CD14-positive monocyte (primary cell): ENCODE data around the gene RCN2. TPM values are rescaled to one million over a fixed set of nuclear protein-coding genes. Genes with fewer than 3 reads are reported as not detected.

Experiments
- DNase-seq, 3 donors: peaks; one replicate each; pipeline ENCODE4 v3.0.0-alpha.2; 2011 to 2022
- H2AFZ ChIP-seq: 2 replicates; pipeline ENCODE4 v1.6.0; 2012; ENCODE audit warnings: mild to moderate bottlenecking, low read depth, low read length, inconsistent platforms; ENCODE audit not compliant: insufficient read depth, poor library complexity, severe bottlenecking
- H3K27ac ChIP-seq, 2 donors: 1 replicate in 1 of 2; 2 replicates in 1 of 2; pipeline ENCODE4 v1.5.1; 2012 to 2013; ENCODE audit warnings: low read length in 2 of 2, control low read depth in 1 of 2, inconsistent platforms in 1 of 2, low read depth in 1 of 2, mild to moderate bottlenecking in 1 of 2
- H3K27me3 ChIP-seq, 2 donors: one replicate each; pipeline versions ENCODE4 v1.6.0 to v1.6.1; 2011 to 2013; ENCODE audit warnings: low read length in 2 of 2; ENCODE audit not compliant: control insufficient read depth in 2 of 2, insufficient read depth in 2 of 2
- H3K36me3 ChIP-seq, 2 donors: replicated peaks in 1 of 2; 1 replicate in 1 of 2; 2 replicates in 1 of 2; pipeline versions ENCODE4 v1.5.1 to v1.6.1; 2012 to 2013; ENCODE audit warnings: low read length in 2 of 2, control low read depth in 1 of 2, inconsistent platforms in 1 of 2, mild to moderate bottlenecking in 1 of 2; ENCODE audit not compliant: insufficient read depth in 2 of 2, control insufficient read depth in 1 of 2
- H3K4me1 ChIP-seq, 2 donors: 1 replicate in 1 of 2; 2 replicates in 1 of 2; pipeline versions ENCODE4 v1.5.1 to v1.6.1; 2012 to 2013; ENCODE audit warnings: low read length in 2 of 2, control low read depth in 1 of 2, inconsistent platforms in 1 of 2, mild to moderate bottlenecking in 1 of 2, moderate library complexity in 1 of 2; ENCODE audit not compliant: insufficient read depth in 2 of 2, control insufficient read depth in 1 of 2
- H3K4me2 ChIP-seq: replicated peaks from 2 replicates; pipeline ENCODE3; 2012; ENCODE audit warnings: low read length, moderate library complexity, mild to moderate bottlenecking; ENCODE audit not compliant: poor library complexity, severe bottlenecking; ENCODE audit errors: extremely low read depth
- H3K4me3 ChIP-seq, 3 experiments: fragments of 200-600 bp in 1 of 3; sonication (generic) in 1 of 3; replicated peaks in 1 of 3; 1 replicate in 2 of 3; 2 replicates in 1 of 3; pipeline ENCODE4 v1.5.1; 2011 to 2013; ENCODE audit warnings: low read length in 3 of 3, mild to moderate bottlenecking in 3 of 3, control low read depth in 2 of 3, low read depth in 2 of 3, inconsistent platforms in 1 of 3, moderate library complexity in 1 of 3
- H3K79me2 ChIP-seq: 2 replicates; pipeline ENCODE4 v1.6.0; 2012; ENCODE audit warnings: mild to moderate bottlenecking, control low read depth, inconsistent platforms, low read length, moderate library complexity; ENCODE audit not compliant: insufficient read depth
- H3K9ac ChIP-seq: 2 replicates; pipeline ENCODE4 v1.6.0; 2017; ENCODE audit warnings: low read length, mild to moderate bottlenecking; ENCODE audit not compliant: insufficient read depth, poor library complexity, severe bottlenecking
- H3K9me3 ChIP-seq, 2 donors: replicated peaks in 1 of 2; 1 replicate in 1 of 2; 2 replicates in 1 of 2; pipeline versions ENCODE4 v1.5.1 to v1.6.1; 2012 to 2013; ENCODE audit warnings: low read length in 2 of 2, control low read depth in 1 of 2; ENCODE audit not compliant: control insufficient read depth in 1 of 2, insufficient read depth in 1 of 2
- H4K20me1 ChIP-seq: 2 replicates; pipeline ENCODE4 v1.6.0; 2012; ENCODE audit warnings: mild to moderate bottlenecking, low read length, control low read depth, moderate library complexity; ENCODE audit not compliant: insufficient read depth
- H3K27ac Mint-ChIP-seq, 7 donors: one replicate each; pipeline ENCODE4 v1.8.0; 2020; ENCODE audit warnings: mild to moderate bottlenecking in 7 of 7, mixed read lengths in 7 of 7, moderate library complexity in 6 of 7, inconsistent platforms in 2 of 7
- H3K27me3 Mint-ChIP-seq, 3 donors: one replicate each; pipeline ENCODE4 v1.8.0; 2021 to 2022; ENCODE audit warnings: low read depth in 3 of 3, mild to moderate bottlenecking in 3 of 3, mixed read lengths in 3 of 3, moderate library complexity in 3 of 3, inconsistent platforms in 1 of 3
- H3K36me3 Mint-ChIP-seq, 2 donors: one replicate each; pipeline ENCODE4 v1.8.0; 2020; ENCODE audit warnings: mixed read lengths in 2 of 2, inconsistent platforms in 1 of 2, mild to moderate bottlenecking in 1 of 2
- H3K4me1 Mint-ChIP-seq: one replicate; pipeline ENCODE4 v1.8.0; 2020; ENCODE audit warnings: mild to moderate bottlenecking, mixed read lengths
- H3K4me3 Mint-ChIP-seq, 2 donors: one replicate each; pipeline ENCODE4 v1.8.0; 2020; ENCODE audit warnings: mild to moderate bottlenecking in 2 of 2, mixed read lengths in 2 of 2, moderate library complexity in 1 of 2
- H3K9me3 Mint-ChIP-seq, 7 donors: one replicate each; pipeline ENCODE4 v1.8.0; 2020 to 2022; ENCODE audit warnings: mixed read lengths in 7 of 7, mild to moderate bottlenecking in 6 of 7, moderate library complexity in 6 of 7, inconsistent platforms in 2 of 7
- CTCF ChIP-seq: fragments of 200-600 bp; IDR thresholded peaks from one replicate; pipeline ENCODE4 v1.8.0; 2022; ENCODE audit warnings: antibody characterized with exemption, mild to moderate bottlenecking
- WGBS: methylation state at CpG from one replicate; pipeline ENCODE4 v1.1.5; 2013; ENCODE audit warnings: missing lambda C conversion rate; ENCODE audit not compliant: insufficient coverage; 5-methylcytosine and 5-hydroxymethylcytosine counted together
- intact Hi-C, 2 donors: fragments of 100-400 bp; cut with micrococcal nuclease; formaldehyde crosslinking; loops; one replicate each; pipeline versions ENCODE4 v1.15.0 to v1.15.1; 2023
- polyA plus RNA-seq, 3 donors: library from polyadenylated mRNA; depleted of rRNA in 1 of 3; unstranded in 2 of 3; stranded (reverse) in 1 of 3; fragments of 300-500 nt in 2 of 3; fragments of >200 nt in 1 of 3; fragmentation: Illumina TruSeq in 2 of 3; gene quantifications; 1 replicate in 2 of 3; 2 replicates in 1 of 3; pipeline ENCODE4 v1.2.3, GENCODE V29; 2012 to 2021

The RCN2 gene
- polyA plus RNA-seq, 3 donors, result 7.1 to 16.4 (median 13.2) TPM

GRCh38 chr15:76994496-76994895 is 62.9 kb downstream of the RCN2 start:
- peaks cover 0 to 2% (median 0%) of the 10 kb centered on the region in 7 donors for H3K9me3 Mint-ChIP-seq
- H3K4me3 Mint-ChIP-seq, result peak overlapping the region; percentile 90 to 96
- peaks cover 42% of the 10 kb centered on the region for H4K20me1 ChIP-seq
- H3K36me3 ChIP-seq, result peaks cover 4 to 11% of the 10 kb centered on the region in 2 donors
- peaks cover 96 to 99% of the 10 kb centered on the region in 2 donors for H3K4me1 ChIP-seq
- H3K27ac Mint-ChIP-seq, result peak overlapping the region; percentile 88 to 99 (median 95)
- H3K27ac ChIP-seq, result peak overlapping the region; percentile 55 to 91
- no peak for TF ChIP-seq CTCF
- peak overlapping the region; percentile 68 for H3K9ac ChIP-seq
- peak overlapping the region; percentile 84 for H3K4me2 ChIP-seq
- peaks cover 93% of the 10 kb centered on the region for H3K4me1 Mint-ChIP-seq
- H3K36me3 Mint-ChIP-seq, result peaks cover 16 to 26% of the 10 kb centered on the region in 2 donors
- intact Hi-C loops, result loop anchor here in 1 of 2 donors (10.0 kb wide), 1 partner anchor 70 kb away; no protein-coding TSS in a partner anchor
- H3K79me2 ChIP-seq, result peaks cover 78% of the 10 kb centered on the region
- H3K4me3 ChIP-seq, result peak overlapping the region in 1 of 3 experiments; percentile 94
- DNase-seq, result no peak
- no peaks in the 10 kb centered on the region for H3K27me3 ChIP-seq
- peak overlapping the region; percentile 85 for H2AFZ ChIP-seq
- no peaks in the 10 kb centered on the region for H3K9me3 ChIP-seq
- peaks cover 0 to 6% (median 0%) of the 10 kb centered on the region in 3 donors for H3K27me3 Mint-ChIP-seq
- WGBS, result 64% methylated on average over 2 of the region's 6 CpGs

GRCh38 chr15:76994971-76995945 is 63.7 kb downstream of the RCN2 start, which contains the start of gene PSTPIP1:
PSTPIP1 (plus strand) TSS chr15:76995126; CDS start chr15:76995574, 448 bp downstream.
- Histone ChIP-seq H3K36me3 (peaks cover 11 to 18% of the 10 kb centered on the region in 2 donors), H2AFZ (peak within 1 kb of the TSS; percentile 85), H3K9me3 (no peaks in the 10 kb centered on the region), H3K27me3 (no peaks in the 10 kb centered on the region), H3K79me2 (peaks cover 85% of the 10 kb centered on the region), H3K4me3 (peak within 1 kb of the TSS; percentile 53 to 94 (median 62)), H3K9ac (peak within 1 kb of the TSS; percentile 68), H3K4me2 (peak within 1 kb of the TSS; percentile 84), H3K27ac (peak within 1 kb of the TSS; percentile 55 to 91), H3K4me1 (peaks cover 96 to 99% of the 10 kb centered on the region in 2 donors), H4K20me1 (peaks cover 50% of the 10 kb centered on the region)
- Mint-ChIP-seq H3K27ac (peak within 1 kb of the TSS; percentile 88 to 99 (median 95)), H3K36me3 (peaks cover 18 to 32% of the 10 kb centered on the region in 2 donors), H3K4me1 (peaks cover 95% of the 10 kb centered on the region), H3K4me3 (peak within 1 kb of the TSS; percentile 90 to 96), H3K9me3 (peaks cover 0 to 2% (median 0%) of the 10 kb centered on the region in 7 donors), H3K27me3 (peaks cover 0 to 5% (median 0%) of the 10 kb centered on the region in 3 donors)
- intact Hi-C loops, result loop anchor here (1.0 to 10.0 kb wide), 2 partner anchors 8 to 70 kb away; no protein-coding TSS in a partner anchor
- no peak for TF ChIP-seq CTCF
- peak; percentile 45 to 48 (median 46) for DNase-seq
- under 1% methylated on average over 24 of the region's 28 CpGs for WGBS
